RWPE1 (cell line): ENCODE data around the gene DAGLA.
A peak's percentile ranks its signal among the peaks of the same experiment; 100 is the strongest.

Experiments used
- CTCF ChIA-PET: fragments of 350-600 bp; sonication (Branson Sonifier 250); formaldehyde crosslinking; extraction: SDS; loops from one replicate; lab custom pipeline; 2021; lab: Yijun Ruan, JAX
- POLR2A ChIA-PET: fragments of 400-600 bp; formaldehyde crosslinking; extraction: SDS; loops from one replicate; lab custom pipeline; 2020; ENCODE audit warnings: antibody characterized with exemption; ENCODE audit not compliant: low non-redundant PET; lab: Yijun Ruan, JAX
- DNase-seq: peaks from one replicate; pipeline ENCODE4 v3.0.0; 2012; ENCODE audit warnings: low spot score
- H3K27ac ChIP-seq: fragments of 450-650 bp; 2 replicates; pipeline ENCODE4 v1.5.1; 2017
- TF ChIP-seq, protein P1 (sequence below): fragments of 450-650 bp; conservative IDR thresholded peaks from 2 replicates; pipeline ENCODE4 v1.5.1; 2017; ENCODE audit warnings: low read depth, mild to moderate bottlenecking

Gene DAGLA

DNA sequence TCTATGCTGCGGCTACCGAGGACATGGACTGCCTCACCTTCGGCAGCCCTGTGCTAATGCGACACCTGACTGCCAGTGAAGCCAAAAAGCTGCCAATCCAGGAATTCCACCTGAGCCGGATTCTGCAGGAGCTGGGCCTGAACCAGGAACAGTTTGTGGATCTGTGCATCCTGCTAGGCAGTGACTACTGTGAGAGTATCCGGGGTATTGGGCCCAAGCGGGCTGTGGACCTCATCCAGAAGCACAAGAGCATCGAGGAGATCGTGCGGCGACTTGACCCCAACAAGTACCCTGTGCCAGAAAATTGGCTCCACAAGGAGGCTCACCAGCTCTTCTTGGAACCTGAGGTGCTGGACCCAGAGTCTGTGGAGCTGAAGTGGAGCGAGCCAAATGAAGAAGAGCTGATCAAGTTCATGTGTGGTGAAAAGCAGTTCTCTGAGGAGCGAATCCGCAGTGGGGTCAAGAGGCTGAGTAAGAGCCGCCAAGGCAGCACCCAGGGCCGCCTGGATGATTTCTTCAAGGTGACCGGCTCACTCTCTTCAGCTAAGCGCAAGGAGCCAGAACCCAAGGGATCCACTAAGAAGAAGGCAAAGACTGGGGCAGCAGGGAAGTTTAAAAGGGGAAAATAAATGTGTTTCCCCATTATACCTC lies 115.8 kb downstream of the DAGLA start:
- DNase-seq, result no peak
- POLR2A ChIA-PET, result no interaction called here
- CTCF ChIA-PET, result interaction anchor here (0.6 to 3.0 kb wide), 4 partner anchors 79 to 411 kb away, joined by 3 to 17 read pairs (median 6); no protein-coding TSS in a partner anchor
- TF ChIP-seq, protein P1, sequence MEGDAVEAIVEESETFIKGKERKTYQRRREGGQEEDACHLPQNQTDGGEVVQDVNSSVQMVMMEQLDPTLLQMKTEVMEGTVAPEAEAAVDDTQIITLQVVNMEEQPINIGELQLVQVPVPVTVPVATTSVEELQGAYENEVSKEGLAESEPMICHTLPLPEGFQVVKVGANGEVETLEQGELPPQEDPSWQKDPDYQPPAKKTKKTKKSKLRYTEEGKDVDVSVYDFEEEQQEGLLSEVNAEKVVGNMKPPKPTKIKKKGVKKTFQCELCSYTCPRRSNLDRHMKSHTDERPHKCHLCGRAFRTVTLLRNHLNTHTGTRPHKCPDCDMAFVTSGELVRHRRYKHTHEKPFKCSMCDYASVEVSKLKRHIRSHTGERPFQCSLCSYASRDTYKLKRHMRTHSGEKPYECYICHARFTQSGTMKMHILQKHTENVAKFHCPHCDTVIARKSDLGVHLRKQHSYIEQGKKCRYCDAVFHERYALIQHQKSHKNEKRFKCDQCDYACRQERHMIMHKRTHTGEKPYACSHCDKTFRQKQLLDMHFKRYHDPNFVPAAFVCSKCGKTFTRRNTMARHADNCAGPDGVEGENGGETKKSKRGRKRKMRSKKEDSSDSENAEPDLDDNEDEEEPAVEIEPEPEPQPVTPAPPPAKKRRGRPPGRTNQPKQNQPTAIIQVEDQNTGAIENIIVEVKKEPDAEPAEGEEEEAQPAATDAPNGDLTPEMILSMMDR, result no peak
- peak overlapping the region; percentile 29 for H3K27ac ChIP-seq
